C1 segment of cervical spinal cord (tissue), 14 donors: Measurements from ENCODE around the gene KIF3C.
"Not testable (repeated sequence)": the region's sequence is repeated elsewhere in the genome, so short reads cannot be mapped to it uniquely, and the experiment has no call there.

Source experiments
- DNase-seq, 14 donors: peaks; one replicate each; lab custom pipeline; 2025; lab: John Stamatoyannopoulos, UW

Gene KIF3C

GRCh38 chr2:25999406-25999805 is 17.1 kb upstream of the KIF3C start:
- DNase-seq = not testable (repeated sequence)

- DNase-seq = not testable (repeated sequence)
These were observed 16.6 kb upstream of the KIF3C start for GRCh38 chr2:25998816-25999383.

GRCh38 chr2:25996844-25997243 is 14.5 kb upstream of the KIF3C start:
- DNase-seq = no peak

- DNase-seq = no peak
These were observed 12.2 kb upstream of the KIF3C start for GRCh38 chr2:25994509-25994908.

GRCh38 chr2:25993049-25993448 is 10.8 kb upstream of the KIF3C start:
- no peak for DNase-seq

DNA sequence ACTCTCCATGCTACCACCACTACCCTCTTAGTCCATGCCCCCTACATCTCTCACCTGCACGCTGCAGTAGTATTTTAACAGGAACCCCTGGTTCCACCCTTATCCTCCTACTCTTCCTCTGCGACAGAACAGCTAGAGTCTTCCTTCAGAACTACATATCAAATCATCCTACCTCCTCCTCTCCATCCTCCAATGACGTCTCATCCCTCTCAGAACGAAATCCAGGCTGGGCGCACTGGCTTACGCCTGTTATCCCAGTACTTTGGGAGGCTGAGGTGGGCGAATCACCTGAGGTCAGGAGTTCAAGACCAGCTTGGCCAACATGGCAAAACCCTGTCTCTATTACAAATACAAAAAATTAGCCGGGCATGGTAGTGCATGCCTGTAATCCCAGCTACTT is 10.3 kb upstream of the KIF3C start:
- DNase-seq = no peak

- no peak for DNase-seq
These were observed 9.7 kb upstream of the KIF3C start for GRCh38 chr2:25991965-25992364.

DNA sequence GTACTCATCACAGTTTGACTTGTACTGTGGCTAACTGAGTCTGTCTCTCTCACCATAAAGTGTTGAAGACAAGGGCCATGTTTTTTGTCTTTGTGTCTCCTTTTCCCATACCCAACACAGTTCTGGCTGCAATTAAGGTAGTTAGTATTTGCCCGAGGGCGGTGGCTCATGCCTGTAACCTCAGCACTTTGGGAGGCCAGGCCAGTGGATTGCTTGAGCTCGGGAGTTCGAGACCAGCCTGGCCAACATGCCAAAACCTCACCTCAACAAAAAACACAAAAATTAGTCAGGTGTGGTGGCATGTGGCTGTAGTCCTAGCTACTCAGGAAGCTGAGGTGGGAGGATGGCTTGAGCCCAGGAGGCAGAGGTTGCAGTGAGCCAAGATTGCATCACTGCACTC is 6.9 kb upstream of the KIF3C start:
- DNase-seq = no peak

- DNase-seq = no peak
These were observed 5.8 kb upstream of the KIF3C start for GRCh38 chr2:25988134-25988533.

GRCh38 chr2:25983735-25984134 is 1.4 kb upstream of the KIF3C start:
- no peak for DNase-seq

DNA sequence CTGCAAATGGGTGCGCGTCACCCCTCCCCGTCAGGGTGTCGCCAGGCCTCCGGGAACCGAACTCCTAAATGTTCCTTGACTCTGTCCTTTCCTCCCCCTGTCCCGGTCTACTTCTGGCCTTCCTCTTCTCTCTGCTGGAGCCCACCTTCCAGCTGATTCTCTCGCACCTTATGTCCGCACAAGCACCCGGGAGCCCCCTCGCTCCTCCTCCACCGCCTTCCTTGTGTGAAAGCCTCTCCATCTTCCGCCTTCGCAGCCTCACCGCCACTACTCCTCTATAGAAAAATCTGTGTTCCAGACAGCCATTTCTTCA is 627 bp upstream of the KIF3C start:
- no peak for DNase-seq

GRCh38 chr2:25981596-25982272 is 563 bp downstream of the KIF3C start:
- DNase-seq = no peak

DNA sequence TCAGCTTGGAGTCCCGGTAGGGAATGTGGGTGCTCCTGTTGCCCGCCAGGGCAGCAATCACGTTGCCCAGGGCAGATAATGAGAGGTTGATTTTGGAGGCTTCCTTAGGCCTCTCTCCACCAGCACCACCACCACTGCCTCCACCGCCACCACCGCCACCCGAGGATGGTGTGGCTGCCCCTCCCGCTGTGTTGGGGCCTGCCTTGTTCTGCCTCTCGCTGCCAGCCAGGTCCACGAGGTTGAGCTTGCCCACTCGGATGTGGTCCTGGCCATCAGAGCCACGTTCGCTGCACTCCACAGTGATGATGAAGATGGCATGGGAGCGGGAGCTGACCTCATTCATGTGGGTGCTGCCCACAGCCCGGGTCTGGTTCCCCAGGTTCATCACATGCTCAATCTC is 1.3 kb downstream of the KIF3C start:
- peak in 1 of 14 donors; percentile 27 for DNase-seq

- peak in 1 of 14 donors; percentile 24 for DNase-seq
These were observed 2.0 kb downstream of the KIF3C start for GRCh38 chr2:25980076-25980887.

- no peak for DNase-seq
These were observed 3.3 kb downstream of the KIF3C start for GRCh38 chr2:25979001-25979400.

- no peak for DNase-seq
These were observed 4.5 kb downstream of the KIF3C start for GRCh38 chr2:25977768-25978167.

- DNase-seq = peak in 1 of 14 donors; percentile 40
These were observed 5.1 kb downstream of the KIF3C start for GRCh38 chr2:25976983-25977741.

DNA sequence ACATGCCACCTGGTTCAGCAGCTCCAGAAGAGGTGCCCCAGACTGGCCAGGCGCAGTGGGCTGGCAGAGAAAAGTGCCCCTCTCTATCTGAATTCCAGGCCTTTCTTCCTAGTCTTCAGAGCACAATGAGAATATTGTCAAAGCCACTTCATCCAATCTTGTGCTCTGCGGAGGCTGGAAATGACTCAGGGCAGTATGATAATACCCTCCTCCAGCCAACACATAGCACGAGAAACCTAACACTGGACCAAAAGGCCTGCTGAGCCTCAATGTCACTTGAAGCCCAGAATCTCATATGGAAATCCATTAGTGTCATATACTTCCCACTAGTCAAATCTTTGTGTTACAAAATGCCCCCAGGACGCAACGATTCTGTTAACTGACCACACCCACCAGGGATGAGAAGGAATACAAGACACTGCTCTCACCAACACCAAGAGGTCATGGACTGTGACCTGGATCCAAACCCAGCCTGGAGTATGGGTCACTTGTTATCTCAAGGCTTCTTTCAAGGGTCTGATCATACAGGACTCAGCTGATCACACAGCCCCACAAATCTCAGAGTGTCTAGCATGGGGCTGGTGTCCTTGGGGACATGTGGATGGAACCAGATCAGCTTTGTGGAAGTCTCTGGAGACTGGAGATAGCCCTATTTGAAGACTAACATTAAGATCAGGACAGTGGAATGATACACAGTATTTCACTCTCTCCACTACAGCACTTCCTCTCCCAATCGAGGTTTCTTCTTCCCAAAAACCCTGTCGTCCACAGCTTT is 10.1 kb downstream of the KIF3C start:
- peak in 1 of 14 donors; percentile 20 for DNase-seq

DNA sequence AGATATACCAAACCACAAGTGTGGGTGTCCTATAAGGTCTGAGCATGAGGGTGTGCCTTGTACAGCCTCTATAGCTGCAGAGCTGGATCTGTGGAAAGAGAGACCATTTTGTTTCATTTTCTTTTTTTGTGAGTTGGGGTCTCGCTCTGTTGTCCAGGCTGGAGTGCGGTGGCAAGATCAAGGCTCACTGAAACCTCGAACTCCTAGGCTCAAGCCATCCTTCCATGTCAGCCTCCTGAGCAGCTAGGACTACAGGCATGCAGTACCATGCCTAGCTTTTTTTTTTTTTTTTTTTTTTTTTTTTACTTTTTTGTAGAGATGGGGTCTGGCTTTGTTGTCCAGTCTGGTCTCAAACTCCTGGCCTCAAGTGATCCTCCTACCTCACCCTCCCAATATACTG is 10.7 kb downstream of the KIF3C start:
- DNase-seq = no peak

- peak in 1 of 14 donors; percentile 84 for DNase-seq
These were observed 15.6 kb downstream of the KIF3C start for GRCh38 chr2:25966531-25967270.

DNA sequence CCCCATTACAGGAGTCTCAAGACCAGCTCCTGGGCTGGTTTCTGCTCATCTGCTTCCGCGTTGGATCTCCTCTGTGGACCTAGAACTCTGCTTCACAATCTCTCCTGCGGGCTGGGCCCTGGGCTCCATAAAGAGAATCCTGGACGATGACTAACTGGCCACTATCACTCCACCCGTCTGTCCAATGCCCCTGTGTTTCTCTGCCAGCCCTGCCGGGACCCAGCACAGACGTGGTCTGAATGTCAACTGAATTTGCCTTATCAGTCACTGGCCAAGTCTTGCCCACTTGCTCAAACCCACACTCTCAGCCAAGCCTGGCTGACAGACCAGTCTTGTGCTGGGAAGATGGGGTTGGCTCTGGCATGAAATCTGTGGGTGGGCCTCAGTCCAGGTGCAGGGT is 17.4 kb downstream of the KIF3C start:
- peak in 5 of 14 donors; percentile 21 to 79 (median 30) for DNase-seq
